GM12864 (cell line): ENCODE data around the gene SLC44A1.

ENCODE experiments used
- DNase-seq: peaks from one replicate; pipeline ENCODE4 v3.0.0-alpha.2; 2011; ENCODE audit warnings: low read depth
- H3K4me3 ChIP-seq: 2 replicates; pipeline ENCODE4 v1.5.1; 2011; ENCODE audit warnings: mild to moderate bottlenecking, low read depth, low read length, control low read depth
- CTCF ChIP-seq: IDR thresholded peaks from 2 replicates; pipeline ENCODE4 v1.5.1; 2011; ENCODE audit warnings: low read depth, mild to moderate bottlenecking, moderate library complexity, low read length, control low read depth, inconsistent platforms; ENCODE audit errors: missing control alignments

The SLC44A1 gene

DNA sequence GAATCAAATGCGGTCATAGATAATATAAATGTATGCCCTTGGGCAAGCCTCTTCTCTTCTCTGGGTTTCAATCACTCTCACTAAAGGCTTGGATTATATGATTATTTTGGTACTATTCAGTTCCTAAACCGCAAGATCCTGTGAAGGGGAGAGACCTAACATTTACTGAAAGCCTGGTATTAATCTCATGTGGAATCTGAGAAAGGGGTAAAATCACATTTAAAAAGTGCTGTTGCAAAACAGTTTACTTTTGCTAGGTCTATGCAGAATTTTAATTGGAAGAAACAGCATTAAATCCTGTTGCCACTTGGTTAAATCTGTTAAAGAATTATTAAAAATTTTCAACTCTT is 50.7 kb downstream of the SLC44A1 start:
- TF ChIP-seq CTCF = no peak
- no peak for DNase-seq
- H3K4me3 ChIP-seq = no peak overlapping the region

DNA sequence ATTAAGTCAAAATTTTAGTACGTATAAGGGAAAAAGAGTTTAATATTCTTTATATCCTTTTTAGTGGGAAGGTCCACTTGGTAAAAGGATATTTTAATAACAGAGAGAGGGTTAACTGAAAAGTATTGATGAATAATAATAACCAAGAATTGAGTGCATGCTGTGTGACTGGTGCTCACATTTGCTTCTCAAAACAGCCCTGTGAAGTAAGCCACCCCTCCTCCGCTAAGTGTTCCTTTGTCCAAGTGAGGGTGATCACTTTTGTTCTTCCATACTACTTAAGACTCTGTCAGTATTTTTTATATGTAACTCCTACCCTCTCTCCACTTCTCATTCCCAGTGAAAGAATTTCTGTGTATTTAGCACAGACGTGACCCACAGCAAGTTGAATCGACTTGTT is 51.5 kb downstream of the SLC44A1 start:
- DNase-seq = no peak
- no peak overlapping the region for H3K4me3 ChIP-seq
- no peak for TF ChIP-seq CTCF

GRCh38 chr9:105296445-105296844 is 52.0 kb downstream of the SLC44A1 start:
- DNase-seq = no peak
- H3K4me3 ChIP-seq = no peak overlapping the region
- no peak for TF ChIP-seq CTCF

DNA sequence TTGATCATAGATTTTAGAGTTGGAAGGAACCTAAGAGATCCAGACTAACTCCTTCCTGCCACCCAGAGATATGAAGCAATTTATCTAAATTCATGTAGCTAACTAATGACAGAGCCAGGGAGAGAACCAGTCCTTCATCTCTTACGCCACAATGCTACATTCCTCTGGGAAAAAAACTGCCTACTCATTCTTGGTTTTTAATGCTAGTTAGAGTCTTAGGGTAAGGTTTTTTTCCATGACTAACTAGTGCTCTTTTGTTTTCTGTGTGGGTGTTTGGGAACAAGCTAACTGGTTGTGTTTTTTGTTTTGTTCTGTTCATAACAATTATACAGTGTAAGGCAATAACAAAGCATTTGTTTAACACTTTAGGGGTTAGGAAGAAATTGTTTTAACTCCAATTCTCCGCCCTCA is 52.4 kb downstream of the SLC44A1 start:
- DNase-seq = no peak
- no peak for TF ChIP-seq CTCF
- no peak overlapping the region for H3K4me3 ChIP-seq

- H3K4me3 ChIP-seq = no peak overlapping the region
- no peak for TF ChIP-seq CTCF
- no peak for DNase-seq
Observed at GRCh38 chr9:105297442-105298075, 53.1 kb downstream of the SLC44A1 start.

DNA sequence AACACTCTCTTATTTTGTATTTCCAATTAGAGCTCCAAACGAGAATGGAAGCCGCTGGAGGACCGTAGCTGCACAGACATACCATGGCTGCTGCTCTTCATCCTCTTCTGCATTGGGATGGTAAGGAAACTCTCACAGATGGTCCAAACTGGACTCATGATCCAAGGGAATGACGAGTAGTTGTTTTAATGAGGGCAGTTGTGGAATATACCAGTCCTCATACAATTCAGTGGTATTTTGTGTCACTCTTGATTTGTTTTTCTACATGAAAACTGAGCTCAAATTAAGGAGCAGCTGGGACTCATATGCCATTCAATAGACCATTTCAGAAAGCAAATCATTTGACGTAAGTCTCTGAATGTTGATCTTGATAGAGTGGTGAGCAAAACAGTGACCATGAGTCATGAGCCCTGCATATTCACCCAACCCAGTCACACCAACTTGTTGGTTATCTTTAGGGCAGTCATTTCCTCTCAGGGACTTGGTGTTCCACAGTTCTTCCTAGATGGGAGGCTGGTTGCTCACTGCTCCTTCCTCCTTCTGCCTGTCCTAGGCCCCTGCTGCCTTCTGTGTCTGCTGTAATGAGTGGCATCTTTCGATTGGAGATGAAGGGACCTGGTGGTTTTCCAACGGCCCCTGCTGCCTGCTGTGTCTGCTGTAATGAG is 54.9 kb downstream of the SLC44A1 start:
- no peak overlapping the region for H3K4me3 ChIP-seq
- no peak for TF ChIP-seq CTCF
- no peak for DNase-seq

DNA sequence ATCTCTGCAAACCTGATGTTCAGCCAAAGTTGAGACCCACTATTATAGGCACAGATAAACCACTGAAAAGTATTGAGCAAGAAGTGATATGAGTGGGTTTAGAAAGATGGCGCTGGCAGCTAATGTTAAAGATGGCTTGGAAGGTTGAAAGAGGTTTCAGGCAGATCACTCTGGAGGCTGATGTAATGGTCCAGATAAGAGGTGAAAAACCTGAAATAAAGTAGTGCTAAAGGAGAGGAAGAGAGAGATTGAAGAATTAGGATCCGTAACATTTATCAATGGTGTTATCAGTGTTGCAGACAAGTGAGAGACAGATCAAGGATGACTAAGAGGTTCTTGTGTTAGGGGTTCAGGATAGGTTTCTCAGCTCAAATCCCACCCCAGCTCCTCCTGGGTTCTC is 58.3 kb downstream of the SLC44A1 start:
- DNase-seq = no peak
- TF ChIP-seq CTCF = no peak
- H3K4me3 ChIP-seq = no peak overlapping the region
